Neural progenitor cell (in vitro differentiated cells): Measurements from ENCODE around the gene MGMT. TPM values are rescaled to one million over a fixed set of nuclear protein-coding genes. Genes with fewer than 3 reads are reported as not detected.

Source experiments
- DNase-seq: peaks from one replicate; pipeline ENCODE4 v3.0.0-alpha.2; 2016; ENCODE audit warnings: low spot score
- H2AFZ ChIP-seq: fragments of 200-600 bp; sonication (generic); replicated peaks from 2 replicates; pipeline ENCODE4 v1.6.1; 2016; ENCODE audit warnings: antibody characterized with exemption
- H3F3A ChIP-seq: fragments of 200-600 bp; sonication (generic); 2 replicates; pipeline ENCODE4 v1.6.1; 2016; ENCODE audit warnings: antibody characterized with exemption, low read depth
- H3K27ac ChIP-seq: fragments of 200-600 bp; sonication (generic); 2 replicates; pipeline ENCODE4 v1.5.1; 2016; ENCODE audit warnings: mild to moderate bottlenecking
- H3K27me3 ChIP-seq: fragments of 200-600 bp; sonication (generic); 2 replicates; pipeline ENCODE4 v1.6.1; 2016; ENCODE audit warnings: mild to moderate bottlenecking, moderate library complexity
- H3K36me3 ChIP-seq: fragments of 200-600 bp; sonication (generic); 2 replicates; pipeline ENCODE4 v1.5.1; 2016
- H3K4me1 ChIP-seq: fragments of 200-600 bp; sonication (generic); 2 replicates; pipeline ENCODE4 v1.6.1; 2016; ENCODE audit warnings: mixed run types
- H3K4me2 ChIP-seq: fragments of 200-600 bp; sonication (generic); 2 replicates; pipeline ENCODE4 v1.6.1; 2016
- H3K4me3 ChIP-seq: fragments of 200-600 bp; sonication (generic); 2 replicates; pipeline ENCODE4 v1.5.1; 2016
- H3K79me2 ChIP-seq: fragments of 200-600 bp; sonication (generic); 2 replicates; pipeline ENCODE4 v1.6.1; 2016; ENCODE audit warnings: low read depth
- H3K9ac ChIP-seq: fragments of 200-600 bp; sonication (generic); 2 replicates; pipeline ENCODE4 v1.6.1; 2016
- H3K9me3 ChIP-seq: fragments of 200-600 bp; sonication (generic); 2 replicates; pipeline ENCODE4 v1.5.1; 2016; ENCODE audit warnings: low read depth
- H4K20me1 ChIP-seq: fragments of 200-600 bp; sonication (generic); 2 replicates; pipeline ENCODE4 v1.6.1; 2016; ENCODE audit warnings: low read depth
- H3K27ac Mint-ChIP-seq: 3 replicates; pipeline ENCODE4 v1.8.0; 2021; ENCODE audit warnings: mixed read lengths
- H3K27me3 Mint-ChIP-seq: 2 replicates; pipeline ENCODE4 v1.8.0; 2022; ENCODE audit warnings: low read depth, mild to moderate bottlenecking, inconsistent platforms, moderate library complexity, mixed read lengths; ENCODE audit not compliant: insufficient read depth
- H3K36me3 Mint-ChIP-seq: 3 replicates; pipeline ENCODE4 v1.8.0; 2021; ENCODE audit warnings: mixed read lengths
- H3K4me1 Mint-ChIP-seq: 3 replicates; pipeline ENCODE4 v1.8.0; 2021; ENCODE audit warnings: mixed read lengths
- H3K4me3 Mint-ChIP-seq: 3 replicates; pipeline ENCODE4 v1.8.0; 2021; ENCODE audit warnings: mild to moderate bottlenecking, moderate library complexity, mixed read lengths
- H3K9me3 Mint-ChIP-seq: 3 replicates; pipeline ENCODE4 v1.8.0; 2020; ENCODE audit warnings: mixed read lengths
- EZH2 ChIP-seq: fragments of 200-600 bp; sonication (generic); IDR thresholded peaks from 2 replicates; pipeline ENCODE4 v1.6.1; 2017; ENCODE audit warnings: antibody characterized with exemption, mild to moderate bottlenecking, moderate library complexity
- EZH2phosphoT487 ChIP-seq: fragments of 200-600 bp; sonication (generic); IDR thresholded peaks from 2 replicates; pipeline ENCODE4 v1.6.1; 2017; ENCODE audit warnings: antibody characterized with exemption
- total RNA-seq: library from RNA; depleted of rRNA; stranded (reverse); fragments of >200 nt; gene quantifications from 2 replicates; pipeline ENCODE4 v1.2.3, GENCODE V29; 2015; ENCODE audit warnings: low replicate concordance
- TF ChIP-seq, protein P1 (sequence below): fragments of 200-600 bp; sonication (generic); IDR thresholded peaks from 2 replicates; pipeline ENCODE4 v1.5.1; 2017; ENCODE audit warnings: antibody characterized with exemption, mild to moderate bottlenecking

Gene MGMT
- total RNA-seq, 1 donor from 2014 or later: 17.5 TPM

DNA sequence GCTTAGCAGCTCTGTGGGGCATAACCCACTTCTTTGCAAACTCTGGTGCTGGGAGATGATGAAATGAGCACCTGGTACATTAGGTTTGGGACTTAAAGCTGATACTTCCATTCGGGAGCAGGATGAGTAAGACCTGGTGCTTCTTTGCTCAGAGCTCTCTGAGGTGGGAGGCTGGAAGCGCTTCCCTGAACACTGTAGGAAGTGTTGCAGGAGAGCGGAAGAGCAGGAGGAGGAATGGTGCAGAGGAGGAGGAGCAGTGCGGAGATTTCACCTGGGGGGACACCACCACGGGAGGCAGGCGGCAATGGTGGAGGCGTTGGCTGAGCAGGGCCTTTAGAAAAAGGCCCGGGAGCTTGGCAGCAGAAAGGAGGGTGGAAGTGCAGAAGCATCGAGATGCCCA, 142.5 kb downstream of the MGMT start:
- no peaks in the 10 kb centered on the region for H3K27me3 Mint-ChIP-seq
- H3K9me3 Mint-ChIP-seq: peaks cover 2% of the 10 kb centered on the region
- H3K27ac Mint-ChIP-seq: no peak overlapping the region
- Histone ChIP-seq H2AFZ (no peak overlapping the region), H3K36me3 (no peaks in the 10 kb centered on the region), H3K9ac (no peak overlapping the region), H4K20me1 (no peaks in the 10 kb centered on the region), H3F3A (no peaks in the 10 kb centered on the region), H3K4me1 (peaks cover 4% of the 10 kb centered on the region), H3K27ac (no peak overlapping the region), H3K4me2 (no peak overlapping the region), H3K4me3 (no peak overlapping the region), H3K27me3 (no peaks in the 10 kb centered on the region), H3K79me2 (no peaks in the 10 kb centered on the region), H3K9me3 (no peaks in the 10 kb centered on the region)
- TF ChIP-seq EZH2phosphoT487: no peak
- no peak for TF ChIP-seq EZH2
- TF ChIP-seq, protein P1, sequence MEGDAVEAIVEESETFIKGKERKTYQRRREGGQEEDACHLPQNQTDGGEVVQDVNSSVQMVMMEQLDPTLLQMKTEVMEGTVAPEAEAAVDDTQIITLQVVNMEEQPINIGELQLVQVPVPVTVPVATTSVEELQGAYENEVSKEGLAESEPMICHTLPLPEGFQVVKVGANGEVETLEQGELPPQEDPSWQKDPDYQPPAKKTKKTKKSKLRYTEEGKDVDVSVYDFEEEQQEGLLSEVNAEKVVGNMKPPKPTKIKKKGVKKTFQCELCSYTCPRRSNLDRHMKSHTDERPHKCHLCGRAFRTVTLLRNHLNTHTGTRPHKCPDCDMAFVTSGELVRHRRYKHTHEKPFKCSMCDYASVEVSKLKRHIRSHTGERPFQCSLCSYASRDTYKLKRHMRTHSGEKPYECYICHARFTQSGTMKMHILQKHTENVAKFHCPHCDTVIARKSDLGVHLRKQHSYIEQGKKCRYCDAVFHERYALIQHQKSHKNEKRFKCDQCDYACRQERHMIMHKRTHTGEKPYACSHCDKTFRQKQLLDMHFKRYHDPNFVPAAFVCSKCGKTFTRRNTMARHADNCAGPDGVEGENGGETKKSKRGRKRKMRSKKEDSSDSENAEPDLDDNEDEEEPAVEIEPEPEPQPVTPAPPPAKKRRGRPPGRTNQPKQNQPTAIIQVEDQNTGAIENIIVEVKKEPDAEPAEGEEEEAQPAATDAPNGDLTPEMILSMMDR: no peak
- no peaks in the 10 kb centered on the region for H3K36me3 Mint-ChIP-seq
- no peak overlapping the region for H3K4me3 Mint-ChIP-seq
- no peak for DNase-seq
- H3K4me1 Mint-ChIP-seq: peaks cover 18% of the 10 kb centered on the region

DNA sequence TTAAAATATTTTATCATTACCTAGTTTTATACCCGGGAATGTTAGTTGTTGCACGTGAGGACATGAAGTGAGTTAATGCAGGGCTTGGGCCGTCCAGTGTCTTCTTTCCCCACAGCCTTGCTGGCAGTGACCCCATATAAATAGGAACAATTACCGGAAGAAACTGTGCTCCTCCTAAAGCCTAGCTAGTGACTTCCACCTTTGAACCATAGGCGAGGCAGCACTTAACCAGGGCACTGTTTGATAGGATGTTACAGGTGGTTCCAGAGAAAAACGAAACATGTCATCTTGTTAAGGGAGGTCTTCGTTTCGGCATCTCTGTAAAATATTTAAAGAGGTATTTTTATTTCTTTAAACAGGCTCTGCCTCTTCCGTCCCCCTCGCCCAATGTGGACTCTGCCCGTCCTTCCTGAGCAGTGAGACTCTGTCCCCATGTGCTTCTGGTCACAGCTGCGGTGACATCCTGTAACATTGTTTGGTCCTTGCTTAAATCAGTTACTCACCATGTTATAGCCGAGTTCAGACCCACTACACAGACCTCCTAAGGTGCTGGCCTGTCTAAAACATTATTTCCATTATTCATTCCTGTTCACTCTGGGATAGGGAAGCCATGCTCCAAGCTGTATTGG, 145.6 kb downstream of the MGMT start:
- no peak overlapping the region for H3K4me2 ChIP-seq
- H3K4me3 Mint-ChIP-seq: no peak overlapping the region
- no peak overlapping the region for H3K27ac Mint-ChIP-seq
- peaks cover 5% of the 10 kb centered on the region for H3K27me3 Mint-ChIP-seq
- peaks cover 2% of the 10 kb centered on the region for H3K36me3 Mint-ChIP-seq
- no peaks in the 10 kb centered on the region for H3K4me1 ChIP-seq
- H3K79me2 ChIP-seq: no peaks in the 10 kb centered on the region
- H3K36me3 ChIP-seq: no peaks in the 10 kb centered on the region
- no peak overlapping the region for H3K9ac ChIP-seq
- no peaks in the 10 kb centered on the region for H4K20me1 ChIP-seq
- peaks cover 5% of the 10 kb centered on the region for H3K9me3 Mint-ChIP-seq
- H3F3A ChIP-seq: no peaks in the 10 kb centered on the region
- DNase-seq: no peak
- H2AFZ ChIP-seq: no peak overlapping the region
- H3K27ac ChIP-seq: no peak overlapping the region
- no peaks in the 10 kb centered on the region for H3K27me3 ChIP-seq
- no peaks in the 10 kb centered on the region for H3K9me3 ChIP-seq
- no peak overlapping the region for H3K4me3 ChIP-seq
- H3K4me1 Mint-ChIP-seq: peaks cover 7% of the 10 kb centered on the region
- TF ChIP-seq, protein P1: no peak
- TF ChIP-seq EZH2phosphoT487 (no peak), EZH2 (no peak)

DNA sequence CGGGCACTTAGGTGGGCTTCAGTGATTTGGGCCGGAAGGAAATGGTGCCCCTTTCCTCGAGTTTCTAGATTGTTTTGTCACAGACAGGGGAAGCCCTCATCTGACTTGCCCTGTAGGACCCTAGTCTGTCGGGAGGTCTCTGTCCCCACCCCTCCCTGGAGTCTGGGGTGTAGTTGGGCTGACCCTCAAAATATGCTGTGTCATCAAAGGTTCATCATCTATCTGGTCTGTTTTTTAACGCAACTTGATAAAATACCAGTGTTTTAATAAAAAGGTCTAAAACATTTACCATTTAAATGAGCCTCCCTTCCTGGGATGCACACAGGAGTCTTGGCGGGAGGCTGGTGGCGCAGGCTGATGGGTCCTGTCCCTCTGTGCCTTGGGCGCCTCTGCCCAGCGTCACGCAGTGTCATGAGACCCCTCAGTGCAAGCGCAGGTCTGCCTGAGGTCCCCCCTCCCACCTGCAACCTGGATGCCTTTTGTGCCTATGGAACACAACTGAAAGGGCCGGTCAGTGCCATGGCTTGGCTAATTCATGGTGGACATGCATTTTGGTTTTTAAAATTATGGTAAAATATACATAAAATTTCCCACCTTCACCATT, 146.4 kb downstream of the MGMT start:
- H3K27ac Mint-ChIP-seq: no peak overlapping the region

More for the DNA sequence above, 146.4 kb downstream of the MGMT start:
- no peak for DNase-seq
- Histone ChIP-seq H4K20me1 (no peaks in the 10 kb centered on the region), H3K36me3 (no peaks in the 10 kb centered on the region), H3K9ac (no peak overlapping the region), H3K79me2 (no peaks in the 10 kb centered on the region), H3K9me3 (no peaks in the 10 kb centered on the region), H3K4me1 (no peaks in the 10 kb centered on the region), H3K27ac (no peak overlapping the region), H3K4me2 (no peak overlapping the region), H2AFZ (no peak overlapping the region), H3F3A (no peaks in the 10 kb centered on the region), H3K27me3 (no peaks in the 10 kb centered on the region), H3K4me3 (no peak overlapping the region)
- peaks cover 5% of the 10 kb centered on the region for H3K27me3 Mint-ChIP-seq
- H3K4me3 Mint-ChIP-seq: no peak overlapping the region
- H3K9me3 Mint-ChIP-seq: peaks cover 5% of the 10 kb centered on the region
- no peak for TF ChIP-seq EZH2phosphoT487
- TF ChIP-seq, protein P1: no peak
- TF ChIP-seq EZH2: no peak
- peaks cover 3% of the 10 kb centered on the region for H3K4me1 Mint-ChIP-seq
- H3K36me3 Mint-ChIP-seq: peaks cover 2% of the 10 kb centered on the region
